Right renal pelvis (tissue), 4 donors: Measurements from ENCODE around the gene ZDHHC11. TPM values are rescaled to one million over a fixed set of nuclear protein-coding genes. Genes with fewer than 3 reads are reported as not detected.
"Not testable (repeated sequence)": the region's sequence is repeated elsewhere in the genome, so short reads cannot be mapped to it uniquely, and the experiment has no call there.

Experiments
- DNase-seq, 4 donors: peaks; one replicate each; pipeline ENCODE4 v3.0.0-alpha.2; 2013; ENCODE audit warnings: low read depth in 4 of 4, low spot score in 3 of 4, missing footprints in 1 of 4
- polyA plus RNA-seq, 4 donors: library from polyadenylated mRNA; unstranded; fragments of 120-200 nt; gene quantifications; one replicate each; pipeline ENCODE4 v1.2.1, GENCODE V29; 2013; ENCODE audit not compliant: insufficient read length in 4 of 4

Gene ZDHHC11
- polyA plus RNA-seq, 4 donors: 6.4 to 6.9 (median 6.7) TPM

- DNase-seq: not testable (repeated sequence)
Measured at GRCh38 chr5:751992-752391, 98.8 kb downstream of the ZDHHC11 start.

DNA sequence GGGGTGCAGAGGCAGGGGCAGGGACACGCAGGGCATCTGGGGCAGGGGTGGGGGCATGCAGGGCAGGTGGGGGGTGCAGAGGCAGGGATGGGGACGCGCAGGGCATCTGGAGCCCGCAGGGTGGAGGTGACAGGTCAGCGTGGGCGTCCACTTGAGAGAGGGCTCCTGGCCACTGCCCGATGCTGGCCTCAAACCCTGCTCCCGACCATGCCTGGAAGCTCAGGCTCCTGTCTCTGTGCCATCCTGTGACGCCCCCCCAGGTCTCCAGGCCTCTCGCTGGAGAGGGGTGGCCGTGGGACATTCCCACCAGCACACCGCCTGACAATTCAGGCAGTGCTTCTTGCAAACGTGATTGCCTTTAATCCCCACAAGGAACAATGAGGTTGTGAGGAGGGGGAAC is 99.3 kb downstream of the ZDHHC11 start:
- DNase-seq: no peak

DNA sequence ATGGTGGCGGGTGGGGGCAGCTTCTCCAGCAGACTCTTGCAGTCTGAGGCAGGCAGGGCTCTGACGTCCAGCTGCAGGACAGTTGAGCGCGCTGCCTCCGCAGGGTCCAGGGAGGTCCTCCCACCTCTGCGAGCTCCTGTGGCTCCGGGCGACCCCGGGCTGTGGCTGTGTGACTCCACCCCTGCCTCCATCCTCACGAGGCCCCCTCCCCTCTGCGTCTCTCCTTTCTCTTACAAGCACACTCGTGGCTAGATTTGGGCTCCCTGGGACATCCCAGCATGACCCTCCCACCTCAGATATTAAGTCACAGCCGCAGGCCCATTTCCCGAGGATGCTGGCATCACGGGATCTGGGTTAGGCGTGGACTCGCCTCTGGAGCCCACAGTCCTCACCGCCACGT is 100.6 kb downstream of the ZDHHC11 start:
- DNase-seq: not testable (repeated sequence)

- no peak for DNase-seq
Measured at GRCh38 chr5:749101-749670, 101.6 kb downstream of the ZDHHC11 start.

GRCh38 chr5:748011-748980 is 102.5 kb downstream of the ZDHHC11 start:
- not testable (repeated sequence) for DNase-seq

- DNase-seq: not testable (repeated sequence)
Measured at GRCh38 chr5:747303-747844, 103.4 kb downstream of the ZDHHC11 start.

DNA sequence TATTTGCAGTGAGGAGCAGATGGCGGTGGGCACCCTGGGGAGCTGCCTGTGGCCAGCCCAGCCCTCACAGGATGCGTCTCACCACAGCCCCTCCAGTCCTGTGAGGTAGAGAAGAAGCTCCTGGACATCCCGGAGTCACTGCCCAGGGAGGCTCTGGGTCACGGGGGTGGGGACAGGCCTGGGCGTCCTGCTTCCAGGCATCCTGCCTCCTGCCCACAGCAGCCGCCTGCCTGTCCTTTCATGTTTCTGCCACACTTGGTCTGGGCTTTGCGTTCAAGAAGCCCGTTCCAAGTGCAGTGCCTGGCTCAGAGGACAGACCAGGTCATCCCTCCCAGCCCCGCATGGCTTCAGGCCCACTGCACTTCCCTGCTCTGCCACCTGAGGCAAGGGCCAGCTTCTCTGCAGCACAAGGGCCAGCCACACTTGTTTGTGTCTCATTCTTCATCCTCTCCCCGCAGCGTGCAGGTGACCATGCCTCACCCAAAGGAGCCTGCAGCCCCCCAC is 104.5 kb downstream of the ZDHHC11 start:
- DNase-seq: no peak

Other genes with a start within 250 kb of the ZDHHC11 start
- 10 to 100 TPM in 1 of 4 donors, 1 to 10 TPM in 3; 7.2 to 10.7 (median 8.9) TPM for gene CEP72, start 238.6 kb downstream of the ZDHHC11 start, polyA plus RNA-seq
- 1 to 10 TPM; 3.0 to 6.2 (median 4.4) TPM for gene TPPP, start 157.6 kb downstream of the ZDHHC11 start, polyA plus RNA-seq
- gene ZDHHC11B, start 66.3 kb downstream of the ZDHHC11 start, polyA plus RNA-seq: 1 to 10 TPM; 3.3 to 5.1 (median 4.5) TPM
- gene BRD9, start 41.8 kb upstream of the ZDHHC11 start, polyA plus RNA-seq: 10 to 100 TPM; 33.0 to 38.8 (median 36.7) TPM
- gene TRIP13, start 41.9 kb upstream of the ZDHHC11 start, polyA plus RNA-seq: 10 to 100 TPM; 11.3 to 17.0 (median 15.4) TPM
- gene NKD2, start 157.8 kb upstream of the ZDHHC11 start, polyA plus RNA-seq: 10 to 100 TPM; 14.7 to 20.8 (median 16.9) TPM